ENCODE results near the gene THRB.

DNA sequence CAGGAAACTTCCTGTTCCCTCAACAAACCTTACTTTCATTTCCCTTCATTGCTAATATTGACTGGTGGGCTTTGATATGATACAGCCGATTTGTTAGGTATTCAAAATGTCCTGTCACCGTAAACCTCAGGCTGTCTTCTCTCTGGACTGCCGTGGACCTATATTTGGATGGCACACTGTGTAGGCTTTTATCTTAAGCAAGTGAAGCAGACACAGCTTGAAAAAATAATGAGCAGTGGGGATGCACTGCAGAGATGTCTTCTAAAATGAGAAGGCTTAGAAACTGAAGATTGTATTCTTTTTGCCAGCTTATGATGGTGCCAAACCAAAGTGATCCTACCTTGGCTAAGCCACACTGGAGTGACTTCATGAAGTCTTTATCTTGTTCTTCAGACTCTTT is 283.3 kb downstream of the THRB start:
- TF ChIP-seq CTCF (IDR thresholded peaks at IDR 0.05; ENCODE audit: poor library complexity) (no peak), EZH2 (IDR thresholded peaks at IDR 0.05; ENCODE audit: borderline replicate concordance) (no peak)
